IPS-NIHi7 (cell line): Measurements from ENCODE around the gene MMP21.

Source experiments
- DNase-seq: peaks from one replicate; pipeline ENCODE4 v3.0.0; 2012; ENCODE audit warnings: mixed read lengths; ENCODE audit errors: extremely low spot score

The MMP21 gene

DNA sequence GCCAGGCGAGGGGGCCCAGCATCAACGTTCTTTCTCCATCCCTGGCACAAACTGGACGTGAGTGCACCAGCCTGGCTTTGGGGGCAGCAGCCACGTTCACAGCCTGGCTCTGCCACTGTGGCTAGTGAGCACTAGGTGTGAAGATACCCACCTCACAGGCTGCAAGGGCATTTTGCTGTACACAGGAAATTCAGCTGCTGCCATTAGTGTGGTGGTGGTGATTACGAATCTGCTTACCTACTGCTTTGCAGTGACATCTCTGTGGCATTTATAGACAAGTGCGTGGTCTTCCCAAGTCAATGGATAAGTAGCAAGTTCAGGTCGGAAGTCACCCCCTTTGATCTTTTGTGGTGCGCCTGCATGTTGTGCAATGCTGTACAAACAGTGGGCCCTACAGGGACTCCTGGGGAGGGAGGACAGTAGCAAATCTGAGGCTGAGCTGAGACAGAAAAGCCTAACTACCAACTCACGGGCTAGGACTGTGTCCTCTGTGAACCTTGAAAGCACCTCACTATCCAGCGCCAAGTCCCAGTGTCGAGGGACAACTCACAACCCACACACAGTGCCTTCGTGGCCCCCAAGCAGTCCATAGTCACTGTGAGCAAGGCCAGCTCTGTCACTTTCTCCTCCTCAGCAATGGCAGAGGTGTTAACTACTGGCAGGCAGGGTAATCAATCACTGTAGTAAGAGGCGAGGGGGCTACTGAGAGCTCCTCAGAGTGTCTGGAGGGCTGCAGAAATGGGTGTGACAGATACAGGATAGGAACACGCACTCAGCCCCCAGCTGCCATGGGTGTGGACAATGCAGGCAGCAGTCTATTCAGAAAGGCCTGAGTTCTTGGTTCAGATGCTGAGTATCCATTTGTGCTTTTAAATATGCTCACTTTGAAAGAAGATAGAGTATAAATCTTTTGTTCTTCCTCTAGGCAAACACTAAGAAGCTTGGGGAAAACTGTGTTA lies 17.0 kb upstream of the MMP21 start:
- no peak for DNase-seq

- no peak for DNase-seq
Observed at GRCh38 chr10:125788156-125789034, 12.8 kb upstream of the MMP21 start.

GRCh38 chr10:125785791-125786190 lies 10.2 kb upstream of the MMP21 start:
- no peak for DNase-seq

DNA sequence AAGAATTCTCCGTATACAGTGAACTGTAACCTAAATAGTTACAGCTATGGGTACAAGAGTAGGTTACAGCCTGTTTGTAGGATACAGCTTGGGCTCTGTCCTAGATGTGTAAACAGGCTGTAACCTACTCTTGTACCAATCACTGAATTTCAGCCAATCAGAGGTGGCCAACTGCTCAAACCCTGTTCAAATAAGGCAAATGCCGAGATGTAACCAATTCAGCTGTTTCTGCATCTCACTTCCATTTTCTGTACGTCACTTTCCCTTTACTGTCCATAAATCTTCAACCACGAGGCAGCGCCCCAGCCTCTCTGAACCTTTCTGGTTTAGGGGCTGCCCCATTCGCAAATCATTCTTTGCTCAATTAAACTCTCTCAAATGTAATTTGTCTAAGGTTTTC lies 8.3 kb upstream of the MMP21 start:
- DNase-seq, result no peak

DNA sequence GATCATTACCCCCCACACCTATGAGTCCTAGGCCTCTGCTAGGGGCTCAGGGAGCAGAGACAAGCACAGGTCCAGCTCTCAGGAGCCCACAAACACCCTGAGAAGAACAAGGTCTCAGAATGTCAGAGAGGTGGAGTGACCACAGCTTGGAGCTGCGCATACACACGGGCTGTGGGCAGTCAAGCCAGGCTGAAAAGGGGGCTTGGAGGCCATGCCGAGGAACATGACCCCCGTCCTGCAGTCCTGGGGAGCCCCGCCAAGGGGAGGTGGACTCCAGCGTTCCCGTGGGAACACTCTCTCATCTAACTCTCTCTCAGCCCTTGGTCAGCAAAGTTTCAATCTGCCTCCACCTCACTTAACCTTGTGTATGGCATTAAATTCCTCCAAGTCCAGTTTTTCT lies 7.8 kb upstream of the MMP21 start:
- no peak for DNase-seq

DNA sequence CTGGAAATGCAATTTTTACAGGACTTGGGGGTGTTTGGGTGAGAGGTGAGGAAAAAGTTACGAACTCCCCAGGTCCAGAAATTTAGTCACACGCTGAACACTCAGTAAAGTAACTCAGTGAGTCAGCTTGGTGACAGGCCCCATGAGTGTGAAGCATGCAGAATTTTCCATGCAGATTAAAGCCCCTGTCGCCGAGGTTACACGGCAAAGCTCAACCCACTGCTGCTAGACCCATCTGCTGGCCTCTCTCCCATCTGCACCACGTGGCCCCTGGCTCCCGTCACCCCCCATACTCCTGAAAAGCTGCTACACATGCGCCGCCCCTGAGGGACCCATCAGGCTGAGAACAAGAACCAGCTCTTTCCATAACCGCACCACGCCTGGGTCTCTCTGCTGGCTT lies 7.0 kb upstream of the MMP21 start:
- DNase-seq, result no peak

GRCh38 chr10:125782054-125782453 lies 6.4 kb upstream of the MMP21 start:
- no peak for DNase-seq

GRCh38 chr10:125781374-125781773 lies 5.8 kb upstream of the MMP21 start:
- no peak for DNase-seq

- DNase-seq, result no peak
Observed at GRCh38 chr10:125779403-125780327, 4.0 kb upstream of the MMP21 start.

GRCh38 chr10:125778556-125778955 lies 2.9 kb upstream of the MMP21 start:
- no peak for DNase-seq

GRCh38 chr10:125777806-125778205 lies 2.2 kb upstream of the MMP21 start:
- DNase-seq, result no peak

DNA sequence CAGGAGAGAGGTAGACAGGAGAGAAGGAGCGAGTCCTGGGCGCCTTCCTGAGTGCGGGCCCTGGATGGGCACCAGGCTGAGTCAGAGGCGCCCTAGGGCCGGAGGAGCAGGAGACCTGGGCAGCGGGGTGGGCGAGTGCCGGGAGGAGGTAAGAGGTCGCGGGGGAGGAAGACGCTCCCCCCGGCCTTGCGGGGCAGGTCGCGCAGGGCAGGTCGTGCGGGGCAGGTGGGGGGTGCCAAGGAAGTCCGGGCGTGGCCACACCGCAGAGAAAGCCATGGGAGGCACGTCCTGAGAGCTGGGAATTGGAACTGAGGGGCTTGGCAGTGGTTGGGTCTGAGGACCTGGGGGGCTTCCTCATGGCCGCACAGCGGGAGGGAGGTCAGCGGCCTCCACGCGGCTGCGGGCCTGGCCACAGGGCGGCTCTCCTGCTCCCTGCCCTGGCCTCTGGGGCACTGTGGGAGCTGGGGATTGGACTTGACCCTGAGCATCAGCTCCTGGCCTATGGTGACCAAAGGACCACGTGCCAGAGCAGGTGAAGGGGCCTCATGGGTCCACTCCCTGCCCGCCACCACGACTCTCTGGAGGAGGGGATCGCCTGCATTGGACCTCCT lies 935 bp downstream of the MMP21 start:
- DNase-seq, result no peak

DNA sequence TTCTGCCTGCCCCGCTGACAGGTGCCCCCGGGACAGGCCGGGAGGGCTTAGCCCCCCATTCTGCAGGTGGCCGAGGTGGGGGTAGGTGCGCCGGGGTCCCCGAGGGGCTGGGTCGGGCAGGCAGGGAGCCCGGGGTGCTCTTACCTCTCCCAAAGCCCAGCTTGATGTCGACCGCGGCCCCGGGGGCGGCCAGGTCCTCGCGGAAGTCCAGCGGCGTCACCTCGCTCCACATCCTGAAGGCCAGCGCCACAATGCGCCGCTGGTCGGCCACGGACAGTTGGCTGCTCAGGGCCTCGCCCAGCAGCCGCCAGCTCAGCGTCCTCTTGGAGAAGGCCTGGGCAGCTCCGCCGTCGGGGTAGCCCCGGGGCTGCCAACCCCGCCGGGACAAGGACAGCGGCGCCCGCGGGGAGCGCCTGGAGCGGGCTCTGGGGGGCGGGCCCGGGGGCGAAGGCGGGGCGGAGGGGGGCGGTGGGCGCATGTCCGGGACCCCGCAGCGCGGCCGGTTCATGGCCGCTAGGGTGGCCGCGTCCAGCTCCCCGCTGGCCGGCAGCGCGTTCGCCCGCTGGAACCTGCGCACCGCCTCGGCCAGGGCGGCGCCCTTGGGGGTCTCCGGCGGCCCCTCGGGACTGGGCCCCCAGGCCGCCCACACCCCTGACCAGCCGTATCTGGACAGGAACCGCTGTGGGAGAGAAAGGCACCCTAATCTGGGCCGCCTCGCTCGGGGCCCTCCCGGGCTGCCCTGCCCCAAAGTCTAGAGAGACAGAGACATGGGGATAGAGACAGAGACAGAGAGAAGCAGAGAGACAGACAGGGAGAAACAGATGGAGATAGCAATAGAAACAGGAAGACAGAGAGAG lies 1.7 kb downstream of the MMP21 start:
- DNase-seq, result no peak

GRCh38 chr10:125772864-125773180 lies 2.8 kb downstream of the MMP21 start:
- DNase-seq, result no peak

- DNase-seq, result no peak
Observed at GRCh38 chr10:125772112-125772863, 3.3 kb downstream of the MMP21 start.

DNA sequence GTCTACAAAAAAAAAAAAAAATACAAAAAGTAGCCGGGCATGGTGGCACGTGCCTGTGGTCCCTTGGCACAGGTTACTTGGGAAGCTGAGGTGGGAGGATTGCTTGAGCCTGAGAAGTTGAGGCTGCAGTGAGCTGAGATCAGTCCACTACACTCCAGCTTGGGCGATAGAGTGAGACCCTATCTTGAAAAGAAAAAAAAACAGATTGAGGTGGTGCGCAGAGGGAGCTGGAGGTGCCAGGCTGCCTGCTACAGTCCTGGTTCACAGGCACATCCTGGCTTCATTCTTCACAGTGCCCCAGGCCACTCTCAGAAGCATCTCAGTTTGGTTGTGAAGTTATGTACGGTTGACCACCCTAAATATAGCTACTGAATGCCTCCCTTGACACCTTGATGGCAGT lies 4.8 kb downstream of the MMP21 start:
- no peak for DNase-seq

DNA sequence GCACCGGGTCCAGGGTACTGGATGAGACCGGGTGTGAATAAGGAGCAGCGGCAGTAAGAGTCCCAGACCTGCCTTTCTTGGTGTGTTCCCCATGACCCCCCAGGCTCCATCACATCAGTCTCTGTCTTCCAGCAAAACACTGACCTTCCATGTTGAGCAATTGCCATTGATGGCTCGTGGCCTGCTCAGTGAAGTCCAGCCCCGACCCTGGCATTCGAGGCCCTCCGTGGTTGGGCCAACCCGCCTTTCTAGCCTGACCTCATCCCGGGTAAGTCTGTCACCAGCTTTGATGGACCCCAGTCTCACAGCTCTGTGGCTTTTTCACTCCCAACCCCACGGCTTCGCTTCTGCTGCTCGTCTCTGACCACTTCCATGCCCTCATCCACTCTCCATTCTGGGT lies 6.4 kb downstream of the MMP21 start:
- DNase-seq, result no peak

- DNase-seq, result no peak
Observed at GRCh38 chr10:125768219-125768855, 7.3 kb downstream of the MMP21 start.

DNA sequence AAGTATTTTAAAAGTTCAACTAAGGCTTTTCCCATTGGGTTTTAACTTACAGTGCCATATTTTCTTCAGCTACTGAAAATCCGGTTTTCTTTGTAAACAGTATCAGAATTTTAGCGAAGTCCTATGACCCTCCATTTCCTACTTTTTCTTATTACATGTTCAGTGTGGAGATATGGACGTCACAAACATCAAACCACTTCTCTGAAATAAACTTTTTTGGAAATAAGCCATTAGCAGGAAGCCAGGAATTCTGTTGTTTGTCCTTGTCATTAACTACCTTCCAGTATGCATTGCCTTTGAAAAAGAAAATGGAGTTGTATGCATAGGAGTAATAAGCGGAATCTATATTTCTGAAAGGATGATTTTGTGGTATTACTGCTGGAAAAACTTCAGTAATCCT lies 9.1 kb downstream of the MMP21 start:
- DNase-seq, result no peak
